Left ventricle myocardium superior (tissue), 1 donor: ENCODE results near the gene DDX54. TPM values are rescaled to one million over a fixed set of nuclear protein-coding genes. Genes with fewer than 3 reads are reported as not detected.
"Not testable (repeated sequence)": the region's sequence is repeated elsewhere in the genome, so short reads cannot be mapped to it uniquely, and the experiment has no call there.

Source experiments
- ATAC-seq: fragments of 200-7000 bp; cut with Tn5 transposase; one replicate; pipeline ENCODE4 v1.9.1; 2020; ENCODE audit warnings: mild to moderate bottlenecking, moderate library complexity
- DNase-seq: peaks from one replicate; pipeline ENCODE4 v3.0.0-alpha.2; 2020
- intact Hi-C: fragments of 100-400 bp; cut with micrococcal nuclease; formaldehyde crosslinking; loops from one replicate; pipeline ENCODE4 v1.11.0; 2022
- total RNA-seq: library from RNA; stranded (reverse); fragmentation: NEBNext Ultra II Directional; extraction: Animal tissue kit (Norgen Biotek cat#: 25700); gene quantifications from one replicate; pipeline ENCODE4 v1.2.1, GENCODE V29; 2021
- donor health status: DM: no; HTN: yes; CAD: no; lungs with severe emphysema.

Gene DDX54
- total RNA-seq, 1 donor from 2014 or later = 33.8 TPM

- ATAC-seq (no peak), DNase-seq (no peak)
- intact Hi-C loops = no loop called here
Measured at GRCh38 chr12:113134521-113134951, 50.7 kb downstream of the DDX54 start.

- intact Hi-C loops = no loop called here
- DNase-seq = no peak
- ATAC-seq = no peak
Measured at GRCh38 chr12:113134071-113134470, 51.2 kb downstream of the DDX54 start.

GRCh38 chr12:113133666-113134065 lies 51.6 kb downstream of the DDX54 start:
- no peak for ATAC-seq
- no peak for DNase-seq
- intact Hi-C loops = no loop called here

- no peak for DNase-seq
- ATAC-seq = no peak
- intact Hi-C loops = no loop called here
Measured at GRCh38 chr12:113133036-113133435, 52.2 kb downstream of the DDX54 start.

GRCh38 chr12:113131556-113131955 lies 53.7 kb downstream of the DDX54 start:
- ATAC-seq (no peak), DNase-seq (no peak)
- intact Hi-C loops = no loop called here

- ATAC-seq = no peak
- intact Hi-C loops = no loop called here
- no peak for DNase-seq
Measured at GRCh38 chr12:113130457-113131135, 54.7 kb downstream of the DDX54 start.

- no peak for DNase-seq
- intact Hi-C loops = no loop called here
- ATAC-seq = no peak
Measured at GRCh38 chr12:113129664-113130456, 55.4 kb downstream of the DDX54 start.

- DNase-seq (no peak), ATAC-seq (no peak)
- intact Hi-C loops = no loop called here
Measured at GRCh38 chr12:113128802-113129663, 56.2 kb downstream of the DDX54 start.

GRCh38 chr12:113127791-113128199 lies 57.5 kb downstream of the DDX54 start:
- intact Hi-C loops = no loop called here
- ATAC-seq (no peak), DNase-seq (no peak)

GRCh38 chr12:113120670-113121370 lies 64.5 kb downstream of the DDX54 start:
- no peak for DNase-seq
- no peak for ATAC-seq
- intact Hi-C loops = no loop called here

GRCh38 chr12:113119980-113120669 lies 65.2 kb downstream of the DDX54 start:
- no peak for ATAC-seq
- intact Hi-C loops = no loop called here
- no peak for DNase-seq

GRCh38 chr12:113118142-113118541 lies 67.1 kb downstream of the DDX54 start:
- DNase-seq = no peak
- intact Hi-C loops = no loop called here

GRCh38 chr12:113117684-113118083 lies 67.6 kb downstream of the DDX54 start:
- intact Hi-C loops, ATAC-seq, DNase-seq: not testable (repeated sequence)

More at GRCh38 chr12:113118142-113118541, 67.1 kb downstream of the DDX54 start:
- ATAC-seq = no peak

GRCh38 chr12:113116875-113117274 lies 68.4 kb downstream of the DDX54 start:
- intact Hi-C loops = no loop called here
- no peak for DNase-seq
- no peak for ATAC-seq

- DNase-seq (no peak), ATAC-seq (no peak)
- intact Hi-C loops = no loop called here
Measured at GRCh38 chr12:113115455-113116126, 69.7 kb downstream of the DDX54 start.

- DNase-seq (no peak), ATAC-seq (no peak)
Measured at GRCh38 chr12:113114447-113115178, 70.7 kb downstream of the DDX54 start.

GRCh38 chr12:113113397-113113796 lies 71.9 kb downstream of the DDX54 start:
- DNase-seq (no peak), ATAC-seq (no peak)
- intact Hi-C loops = no loop called here

More at GRCh38 chr12:113114447-113115178, 70.7 kb downstream of the DDX54 start:
- intact Hi-C loops = no loop called here
